SU-DHL-6 (cell line): ENCODE results near the gene FAP.

ENCODE experiments used
- EZH2phosphoT487 ChIP-seq: fragments of 200-600 bp; sonication (generic), shearing (Covaris generic); conservative IDR thresholded peaks from 2 replicates; pipeline ENCODE4 v1.6.1; 2018; ENCODE audit warnings: mild to moderate bottlenecking, antibody characterized with exemption, low read length, moderate library complexity, mixed read lengths
- TF ChIP-seq, protein P1 (sequence below): fragments of 200-600 bp; sonication (generic); IDR thresholded peaks from one replicate; pipeline ENCODE4 v1.5.1; 2017; ENCODE audit warnings: antibody characterized with exemption, mild to moderate bottlenecking, low read length, moderate library complexity; ENCODE audit not compliant: insufficient read depth, poor library complexity, severe bottlenecking

DNA sequence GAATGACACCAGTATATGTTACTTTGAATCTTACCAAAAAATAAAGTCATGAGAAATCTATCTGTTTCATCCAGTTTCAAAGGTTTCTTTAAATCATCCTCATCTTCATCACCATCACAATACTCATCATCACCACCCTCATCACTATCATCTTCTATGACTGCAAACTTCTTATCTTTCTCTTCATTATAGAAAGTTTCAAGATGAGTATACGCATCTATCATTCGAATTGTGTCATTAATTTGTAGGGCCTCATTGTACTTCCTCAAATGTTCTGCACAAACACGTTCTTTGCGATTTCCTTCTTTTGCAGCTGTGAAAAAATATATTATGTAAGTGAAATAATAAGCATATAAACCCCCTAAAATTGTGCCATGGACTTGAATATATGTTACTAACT, 34.1 kb upstream of the FAP start:
- TF ChIP-seq, protein P1, sequence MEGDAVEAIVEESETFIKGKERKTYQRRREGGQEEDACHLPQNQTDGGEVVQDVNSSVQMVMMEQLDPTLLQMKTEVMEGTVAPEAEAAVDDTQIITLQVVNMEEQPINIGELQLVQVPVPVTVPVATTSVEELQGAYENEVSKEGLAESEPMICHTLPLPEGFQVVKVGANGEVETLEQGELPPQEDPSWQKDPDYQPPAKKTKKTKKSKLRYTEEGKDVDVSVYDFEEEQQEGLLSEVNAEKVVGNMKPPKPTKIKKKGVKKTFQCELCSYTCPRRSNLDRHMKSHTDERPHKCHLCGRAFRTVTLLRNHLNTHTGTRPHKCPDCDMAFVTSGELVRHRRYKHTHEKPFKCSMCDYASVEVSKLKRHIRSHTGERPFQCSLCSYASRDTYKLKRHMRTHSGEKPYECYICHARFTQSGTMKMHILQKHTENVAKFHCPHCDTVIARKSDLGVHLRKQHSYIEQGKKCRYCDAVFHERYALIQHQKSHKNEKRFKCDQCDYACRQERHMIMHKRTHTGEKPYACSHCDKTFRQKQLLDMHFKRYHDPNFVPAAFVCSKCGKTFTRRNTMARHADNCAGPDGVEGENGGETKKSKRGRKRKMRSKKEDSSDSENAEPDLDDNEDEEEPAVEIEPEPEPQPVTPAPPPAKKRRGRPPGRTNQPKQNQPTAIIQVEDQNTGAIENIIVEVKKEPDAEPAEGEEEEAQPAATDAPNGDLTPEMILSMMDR = no peak
- TF ChIP-seq EZH2phosphoT487 = no peak
